Cardiac septum (tissue), 1 donor: ENCODE data around the gene CPB1. TPM values are rescaled to one million over a fixed set of nuclear protein-coding genes. Genes with fewer than 3 reads are reported as not detected.
"Not testable (repeated sequence)": the region's sequence is repeated elsewhere in the genome, so short reads cannot be mapped to it uniquely, and the experiment has no call there.

ENCODE experiments used
- DNase-seq: peaks from one replicate; pipeline ENCODE4 v3.0.0-alpha.2; 2020; ENCODE audit warnings: low spot score
- intact Hi-C: fragments of 100-400 bp; cut with DNase I; formaldehyde crosslinking; loops from one replicate; pipeline ENCODE4 v1.14.0; 2022
- long read RNA-seq: library from polyadenylated mRNA; unstranded; transcript quantifications from one replicate; pipeline ENCODE4 v2.0.0, GENCODE V29; 2021
- total RNA-seq: library from RNA; stranded (reverse); fragmentation: NEBNext Ultra II Directional; extraction: Animal tissue kit (Norgen Biotek cat#: 25700); gene quantifications from one replicate; pipeline ENCODE4 v1.2.1, GENCODE V29; 2021
- donor health status: DM: no; HTN: no; CAD: no.

Gene CPB1
- not detected for total RNA-seq
- long read RNA-seq, result 0 reads

DNA sequence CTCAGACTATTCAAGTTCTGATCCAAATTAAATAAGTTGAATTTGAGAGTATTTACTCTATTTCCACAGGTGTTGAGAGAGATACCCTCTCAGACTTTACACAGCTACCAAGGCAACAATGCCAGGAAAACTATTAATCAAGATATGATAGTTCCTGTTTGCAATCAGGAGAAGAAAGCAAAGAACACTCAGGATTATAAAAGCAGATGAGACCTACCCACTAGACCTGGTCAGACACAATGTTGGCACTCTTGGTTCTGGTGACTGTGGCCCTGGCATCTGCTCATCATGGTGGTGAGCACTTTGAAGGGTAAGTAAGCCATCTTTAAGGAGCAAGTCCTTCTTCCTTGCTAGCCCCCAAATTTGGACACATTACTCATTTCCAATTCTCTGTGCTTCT lies at the start of gene CPB1:
TSS of gene CPB1 (plus strand) at position 227 of the 400 bp plus-strand sequence. CDS start at position 240, 13 bp downstream.
- no peak for DNase-seq
- intact Hi-C loops, result no loop called here

DNA sequence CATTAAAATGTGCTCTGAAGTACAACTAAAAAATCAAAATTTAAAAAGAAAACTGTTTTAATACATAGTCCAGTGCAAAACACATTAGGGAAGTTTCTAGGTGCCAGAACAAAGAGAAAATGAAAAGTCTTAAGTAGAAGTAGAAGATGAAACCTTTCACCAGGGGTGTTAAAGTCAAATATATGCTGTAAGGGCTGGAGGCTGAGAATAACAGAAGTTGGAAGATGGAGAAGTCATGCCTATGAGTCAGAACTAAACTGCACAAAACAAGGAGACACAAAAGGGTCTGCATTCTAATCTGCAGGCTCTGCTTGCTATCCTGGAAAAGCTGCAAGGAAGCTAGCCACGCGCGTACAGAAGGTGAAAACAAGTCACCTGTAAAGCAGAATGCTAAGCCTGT lies 48.7 kb upstream of the CPB1 start:
- intact Hi-C loops, result no loop called here
- DNase-seq, result no peak

DNA sequence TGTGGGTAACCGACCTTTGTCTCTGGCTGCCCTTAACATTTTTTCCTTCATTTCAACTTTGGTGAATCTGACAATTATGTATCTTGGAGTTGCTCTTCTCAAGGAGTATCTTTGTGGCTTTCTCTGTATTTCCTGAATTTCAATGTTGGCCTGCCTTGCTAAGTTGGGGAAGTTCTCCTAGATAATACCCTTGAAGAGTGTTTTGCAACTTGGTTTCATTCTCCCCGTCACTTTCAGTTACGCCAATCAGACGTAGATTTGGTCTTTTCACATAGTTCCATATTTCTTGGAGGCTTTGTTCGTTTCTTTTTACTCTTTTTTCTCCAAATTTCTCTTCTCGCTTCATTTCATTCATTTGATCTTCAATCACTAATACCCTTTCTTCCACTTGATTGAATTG lies 42.6 kb upstream of the CPB1 start:
- DNase-seq, intact Hi-C loops: not testable (repeated sequence)

DNA sequence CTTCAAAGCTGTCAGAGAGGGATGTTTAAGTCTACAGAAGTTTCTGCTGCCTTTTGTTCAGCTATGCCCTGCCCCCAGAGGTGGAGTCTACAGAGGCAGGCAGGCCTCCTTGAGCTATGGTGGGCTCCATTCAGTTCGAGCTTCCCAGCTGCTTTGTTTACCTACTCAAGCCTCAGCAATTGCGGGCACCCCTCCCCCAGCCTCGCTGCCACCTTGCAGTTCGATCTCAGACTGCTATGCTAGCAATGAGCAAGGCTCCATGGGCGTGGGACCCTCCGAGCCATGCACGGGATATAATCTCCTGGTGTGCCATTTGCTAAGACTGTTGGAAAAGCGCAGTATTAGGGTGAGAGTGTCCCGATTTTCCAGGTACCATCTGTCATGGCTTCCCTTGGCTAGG lies 41.5 kb upstream of the CPB1 start:
- intact Hi-C loops, result not testable (repeated sequence)

DNA sequence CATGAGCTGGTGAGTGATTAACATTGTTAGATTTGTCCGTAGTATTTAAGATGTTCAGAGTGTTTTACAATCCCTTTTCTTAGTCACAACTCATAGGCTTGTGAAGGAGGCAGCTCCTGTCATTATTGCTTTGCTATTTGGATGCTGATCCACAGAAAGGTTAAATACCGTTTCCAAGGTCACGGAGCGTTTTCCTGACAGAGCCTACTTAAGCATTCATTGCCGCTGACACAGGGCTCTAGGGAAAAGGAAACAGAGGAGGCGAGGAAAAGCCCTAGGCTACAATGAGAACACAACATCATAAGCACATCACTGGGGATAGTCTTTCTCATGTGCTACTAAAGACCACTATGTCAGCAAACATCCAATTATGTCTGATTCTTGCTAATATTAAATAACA lies 38.5 kb upstream of the CPB1 start:
- intact Hi-C loops, result no loop called here
- no peak for DNase-seq

More for the DNA sequence above, 41.5 kb upstream of the CPB1 start:
- DNase-seq, result not testable (repeated sequence)

DNA sequence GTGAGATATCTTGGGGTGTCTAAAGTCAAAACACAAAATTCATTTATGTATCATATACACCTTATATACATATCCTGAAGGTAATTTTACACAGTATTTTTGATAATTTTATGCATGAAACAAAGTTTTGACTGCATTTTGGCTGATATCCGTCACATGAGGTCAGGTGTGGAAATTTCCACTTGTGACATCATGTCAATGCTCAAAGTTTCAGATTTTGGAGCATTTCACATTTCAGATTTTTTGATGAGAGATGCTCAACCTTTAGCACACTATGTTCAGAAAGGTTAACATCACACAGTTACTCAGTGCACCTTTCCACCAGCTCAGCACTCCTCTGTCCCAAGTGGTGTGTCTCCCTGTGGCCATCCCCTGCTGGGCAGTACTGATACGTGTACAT lies 37.7 kb upstream of the CPB1 start:
- intact Hi-C loops, result no loop called here
- no peak for DNase-seq

DNA sequence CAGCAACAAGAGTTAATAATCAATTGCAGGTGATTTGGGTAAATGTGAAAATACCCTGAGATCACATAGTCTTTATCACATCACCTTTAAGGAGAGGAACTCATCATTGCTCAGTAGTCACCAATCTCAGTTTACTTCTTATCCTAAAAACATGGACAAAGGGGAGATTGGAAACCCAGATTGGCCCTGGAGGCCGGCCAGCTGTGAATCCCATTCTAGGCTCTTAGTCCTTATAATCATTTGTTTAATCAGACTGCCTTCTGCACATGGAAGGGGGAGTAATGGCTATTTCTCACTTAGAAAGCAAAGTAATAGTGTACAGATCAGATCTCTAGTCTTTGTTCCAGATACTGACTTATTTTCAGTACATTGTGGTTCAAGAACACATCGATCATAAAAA lies 37.2 kb upstream of the CPB1 start:
- intact Hi-C loops, result no loop called here
- no peak for DNase-seq

DNA sequence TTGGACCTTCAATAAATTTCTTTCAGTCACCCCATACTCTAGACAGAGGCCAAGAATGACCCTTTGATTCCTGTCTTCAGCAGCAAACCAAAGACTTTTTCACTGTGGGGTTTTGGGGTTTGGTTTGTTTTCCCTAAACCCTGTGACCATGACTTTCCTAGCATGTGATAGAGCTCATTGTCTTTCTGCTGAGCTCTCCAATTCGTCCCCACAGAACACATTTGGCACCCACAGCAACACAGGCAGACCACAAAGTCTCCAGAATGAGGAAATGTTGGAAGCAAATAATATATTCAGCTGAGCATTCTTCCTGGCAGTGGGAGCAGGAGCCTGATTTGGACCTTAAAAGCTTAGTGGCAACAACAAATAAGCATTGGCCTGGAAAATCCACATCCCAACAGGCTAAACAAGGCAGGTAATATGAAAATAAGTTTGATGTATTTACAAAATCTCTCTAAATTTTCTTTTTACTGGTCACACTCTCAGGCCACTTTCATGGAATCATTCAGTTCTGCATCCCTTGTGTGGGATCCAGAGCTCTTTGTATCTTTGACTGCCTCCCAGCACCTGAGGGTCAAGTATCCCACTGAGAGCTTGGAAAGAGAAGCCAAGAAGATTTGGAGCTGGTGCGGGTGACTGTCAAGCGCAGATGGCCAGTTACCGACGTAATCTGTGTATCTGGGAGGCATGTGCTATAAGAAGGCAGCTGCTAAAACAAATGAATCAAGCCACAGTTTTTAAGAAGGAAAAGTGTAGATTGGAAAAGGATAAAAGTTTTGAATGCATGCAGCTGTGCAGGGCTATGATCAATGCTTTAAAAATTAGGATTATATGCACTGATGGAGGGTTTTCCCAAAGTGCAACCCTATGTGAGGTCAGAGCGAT lies 36.5 kb upstream of the CPB1 start:
- intact Hi-C loops, result no loop called here
- no peak for DNase-seq

DNA sequence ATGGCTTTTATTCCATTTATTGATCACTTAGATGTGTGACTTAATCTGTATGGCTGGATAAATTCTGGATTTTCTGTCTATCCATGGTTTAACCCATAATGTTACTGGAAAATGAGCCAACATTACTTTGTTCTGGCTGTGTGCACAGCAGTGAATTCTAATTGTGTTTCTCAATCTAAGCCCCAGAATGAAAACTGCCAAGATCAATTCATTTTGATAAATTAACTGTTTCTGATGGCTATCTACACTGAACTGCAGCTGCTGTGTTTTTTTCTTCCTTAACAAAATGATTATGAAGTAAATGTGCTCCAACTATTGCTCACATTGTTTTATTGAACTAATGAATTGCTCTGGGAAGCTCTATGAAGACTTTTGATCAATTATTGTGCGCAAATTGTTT lies 35.7 kb upstream of the CPB1 start:
- no peak for DNase-seq
- intact Hi-C loops, result no loop called here

DNA sequence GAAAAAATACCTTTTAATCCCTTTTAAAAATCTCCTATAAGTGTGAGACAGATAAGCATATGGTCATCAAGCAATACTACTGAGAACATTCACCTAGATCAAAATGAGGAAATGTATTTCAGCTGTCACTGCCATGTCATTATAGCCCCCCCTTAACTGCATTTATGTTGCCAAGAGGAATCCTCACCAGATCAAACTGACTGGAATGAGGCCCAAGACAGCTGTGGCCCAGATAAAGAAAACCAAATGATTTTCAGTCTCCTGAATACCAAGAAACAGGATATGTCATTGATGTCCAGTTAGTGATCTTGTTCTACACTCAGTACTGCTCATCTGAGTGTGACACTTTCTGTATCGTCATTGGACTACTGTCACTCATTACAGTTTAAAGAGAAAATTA lies 35.1 kb upstream of the CPB1 start:
- DNase-seq, result no peak
- intact Hi-C loops, result no loop called here

DNA sequence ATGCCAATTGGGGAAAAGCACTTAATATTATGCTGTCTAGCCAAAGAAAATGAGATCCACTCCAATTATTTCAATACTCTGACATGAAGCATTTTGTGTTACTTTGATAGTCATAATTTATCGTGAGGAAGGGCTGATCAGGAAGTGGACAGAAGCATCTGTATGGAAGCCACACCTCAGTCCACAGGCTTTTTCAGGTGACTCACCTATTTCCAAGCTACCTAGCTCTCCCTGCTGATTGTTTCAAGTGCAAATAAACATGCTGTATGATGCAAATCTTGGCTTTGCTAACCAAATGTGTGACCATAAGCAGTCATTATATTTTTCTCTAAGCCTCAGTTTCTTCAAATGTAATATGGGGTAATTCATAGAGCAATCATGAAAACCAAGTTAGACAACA lies 30.8 kb upstream of the CPB1 start:
- no peak for DNase-seq
- intact Hi-C loops, result no loop called here

DNA sequence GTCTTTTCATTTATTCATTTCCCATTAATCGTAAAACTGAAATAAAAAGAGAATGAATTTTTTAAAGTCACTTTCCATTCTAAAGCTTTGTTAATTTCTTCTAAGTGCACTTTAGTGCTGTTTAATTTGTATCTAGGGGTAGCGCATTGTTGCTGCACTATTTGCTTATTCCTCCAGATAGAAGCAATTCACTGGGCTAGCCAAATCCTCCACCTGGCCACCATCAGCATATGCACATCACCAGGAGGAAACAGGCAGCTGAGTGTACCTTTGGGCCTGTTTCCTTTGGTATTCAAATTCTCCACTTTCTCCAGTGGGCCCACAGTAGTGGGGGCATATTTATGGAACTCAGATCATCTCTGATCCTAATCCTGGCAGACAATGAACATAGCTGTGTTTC lies 29.8 kb upstream of the CPB1 start:
- no peak for DNase-seq
- intact Hi-C loops, result no loop called here

DNA sequence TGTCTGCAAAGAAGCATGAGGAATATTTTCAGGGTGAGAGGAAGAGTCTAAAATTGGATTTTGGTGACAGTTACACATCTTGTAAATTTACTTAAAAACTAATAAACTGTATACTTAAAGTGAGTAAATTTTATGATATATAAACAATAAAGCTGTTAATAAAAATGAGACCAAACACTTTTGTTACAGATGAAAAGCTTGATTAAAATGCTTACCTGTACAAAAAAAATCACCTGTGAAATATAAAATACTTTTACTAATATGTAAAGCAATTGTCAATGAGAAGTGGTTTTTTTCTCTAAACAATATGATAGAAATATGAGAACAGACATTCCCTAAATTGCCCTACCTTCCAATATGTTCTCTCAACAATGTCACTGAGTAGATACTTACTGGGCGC lies 27.2 kb upstream of the CPB1 start:
- no peak for DNase-seq
- intact Hi-C loops, result no loop called here

DNA sequence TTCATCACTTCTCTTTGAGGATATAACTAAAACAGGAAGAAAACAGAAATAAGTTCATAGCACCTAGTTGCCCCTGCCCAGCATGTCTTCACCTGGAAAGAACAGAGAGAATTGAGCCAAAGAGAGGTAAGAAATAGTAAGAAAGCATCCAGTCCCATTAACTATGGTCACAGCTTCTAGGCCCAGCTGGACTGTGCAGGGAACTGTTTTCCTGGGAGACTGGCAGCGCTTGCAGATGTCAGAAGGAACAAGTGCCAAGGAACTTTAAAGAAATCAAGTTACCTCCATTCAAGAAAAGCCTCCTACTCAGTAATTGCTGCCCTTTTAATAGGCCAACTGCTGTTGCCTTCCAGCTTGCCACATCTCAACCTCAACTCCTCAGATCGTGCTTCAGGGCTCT lies 17.8 kb upstream of the CPB1 start:
- no peak for DNase-seq
- intact Hi-C loops, result no loop called here

DNA sequence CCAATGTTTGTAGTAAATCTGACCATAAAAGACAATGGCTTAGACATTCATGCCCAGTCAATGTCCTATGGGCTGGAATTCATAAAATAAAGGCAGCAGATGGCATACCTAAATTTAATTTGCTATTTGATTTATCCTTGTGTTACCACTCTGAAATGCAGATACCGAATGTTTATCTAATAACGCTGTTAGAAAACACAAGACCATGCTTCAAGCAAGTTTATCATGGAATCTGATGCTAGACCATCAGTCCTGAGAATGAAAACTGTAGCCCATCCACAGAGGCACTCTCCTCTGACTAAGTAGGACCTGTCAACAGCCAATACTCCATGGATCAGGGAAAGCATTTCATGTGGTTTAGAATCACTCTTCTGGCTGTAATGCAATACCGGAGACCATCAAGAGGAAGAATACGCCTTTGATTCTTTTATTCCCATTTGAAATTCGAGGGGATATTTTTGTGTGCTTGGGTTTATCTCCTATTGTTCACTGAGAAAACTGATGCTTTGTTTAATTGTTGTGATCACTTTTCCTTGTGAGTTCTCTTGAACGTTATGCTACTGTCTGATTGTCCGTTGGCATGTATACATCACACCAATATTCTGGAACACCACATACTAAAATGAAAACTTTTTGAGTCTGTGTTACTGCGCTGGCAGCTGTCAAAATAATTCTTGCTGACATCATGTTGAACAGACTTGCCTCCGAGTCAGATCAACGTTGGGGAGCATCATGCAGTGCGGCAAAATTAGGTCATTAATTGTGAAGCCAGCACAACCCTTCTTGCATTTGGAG lies 12.1 kb upstream of the CPB1 start:
- DNase-seq, result no peak
- intact Hi-C loops, result no loop called here

DNA sequence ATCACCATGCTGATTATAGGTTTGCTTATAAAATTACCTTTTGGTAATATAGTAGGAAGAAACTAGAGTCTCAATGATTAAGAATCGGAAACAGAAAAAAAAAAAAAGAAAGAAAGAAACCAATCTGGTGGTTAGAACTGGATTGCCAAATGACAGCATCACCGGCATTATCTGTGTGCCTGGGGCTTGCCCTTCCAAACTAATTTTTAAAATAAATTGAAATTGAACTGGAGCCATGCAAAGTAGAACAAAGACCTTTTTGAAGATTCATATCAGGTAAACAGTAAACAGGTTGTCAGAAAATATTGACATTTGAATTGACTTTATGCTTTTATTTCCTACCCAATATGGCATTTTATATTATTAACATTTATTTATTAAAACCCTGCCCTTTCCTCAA lies 11.2 kb upstream of the CPB1 start:
- intact Hi-C loops, result no loop called here

DNA sequence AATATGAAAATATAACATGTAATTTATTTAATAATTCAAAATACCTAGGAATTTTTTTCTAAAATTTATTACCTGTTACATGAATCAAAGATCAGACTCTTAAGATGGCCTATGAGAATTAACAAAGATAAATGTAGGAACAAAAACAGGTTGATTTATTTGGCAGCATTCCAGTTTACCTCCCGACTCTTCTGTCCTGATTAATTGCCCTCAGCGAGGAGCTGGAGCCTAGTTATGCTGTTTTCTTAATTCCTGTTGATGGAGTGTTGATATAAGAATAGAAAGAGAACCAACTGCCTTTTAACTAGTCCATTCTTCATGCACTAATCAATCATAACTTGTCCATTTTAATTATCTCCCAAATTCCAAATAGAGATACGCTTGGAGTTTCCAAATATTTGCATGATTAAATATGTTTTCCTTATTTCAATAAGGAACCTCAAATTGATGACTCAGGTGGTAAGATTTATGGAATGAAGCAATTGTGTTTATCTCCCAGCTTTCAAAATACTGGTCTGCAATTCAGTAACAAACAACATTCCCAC lies 10.6 kb upstream of the CPB1 start:
- no peak for DNase-seq
- intact Hi-C loops, result no loop called here

More for the DNA sequence above, 11.2 kb upstream of the CPB1 start:
- no peak for DNase-seq

DNA sequence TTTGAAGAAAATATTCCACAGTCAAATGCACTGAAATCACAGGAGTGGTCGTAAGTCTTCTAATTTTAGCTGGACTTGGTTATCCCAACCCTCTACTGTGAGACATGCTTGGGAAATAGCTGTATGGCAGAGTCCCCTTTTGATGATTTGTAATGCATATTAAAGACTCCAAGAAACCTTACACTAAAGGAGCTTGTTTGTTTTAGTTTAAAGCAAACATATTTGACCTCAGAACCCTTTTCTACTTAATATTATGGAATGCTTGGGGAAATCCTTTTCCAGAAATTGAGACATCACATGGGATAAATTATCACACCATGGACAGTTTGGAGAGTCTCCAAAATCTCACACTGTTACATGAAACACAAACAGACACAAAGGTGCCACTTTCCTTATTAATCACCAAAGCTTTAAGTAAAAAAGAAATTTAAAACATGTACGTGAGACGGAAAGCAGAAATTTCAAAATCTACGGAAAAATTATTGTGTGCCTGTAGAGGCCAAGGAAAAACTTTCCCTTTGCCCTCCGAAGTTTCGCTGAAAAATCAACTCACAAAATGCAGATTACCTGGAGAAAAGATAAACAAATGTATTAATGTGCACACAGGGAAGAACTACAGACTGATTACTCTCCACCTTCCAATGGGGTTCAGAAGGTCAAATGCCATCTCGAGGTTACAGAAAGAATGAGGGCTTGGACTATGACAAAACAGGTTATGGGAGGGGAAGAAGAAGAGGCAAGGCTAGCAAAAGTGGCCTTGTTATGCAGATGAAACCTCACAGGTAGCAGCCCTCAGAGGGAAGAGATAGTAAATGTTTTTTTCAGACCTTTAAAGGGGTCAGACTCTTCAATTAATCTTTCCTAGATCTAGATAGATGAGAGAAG lies 7.0 kb upstream of the CPB1 start:
- intact Hi-C loops, result no loop called here
- no peak for DNase-seq

DNA sequence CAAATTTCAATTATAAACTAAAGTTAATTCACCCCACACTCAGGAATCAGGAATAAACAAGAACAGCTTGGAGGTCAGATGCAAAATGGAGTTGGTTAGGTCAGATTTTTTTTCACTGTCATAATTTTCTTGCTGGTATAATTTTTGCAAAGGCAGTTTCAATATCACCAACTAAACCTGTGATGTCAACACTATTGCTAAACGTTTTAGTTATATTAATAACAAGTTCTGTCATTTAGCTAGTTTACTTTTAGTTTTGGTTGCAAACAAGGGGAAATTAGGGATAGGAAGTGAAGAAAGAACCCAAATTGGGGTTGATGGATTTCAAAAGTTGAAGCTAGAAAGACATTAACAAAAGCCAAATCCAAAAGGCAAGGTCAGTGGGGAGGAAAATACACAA lies 4.6 kb upstream of the CPB1 start:
- intact Hi-C loops, result no loop called here
- DNase-seq, result no peak

DNA sequence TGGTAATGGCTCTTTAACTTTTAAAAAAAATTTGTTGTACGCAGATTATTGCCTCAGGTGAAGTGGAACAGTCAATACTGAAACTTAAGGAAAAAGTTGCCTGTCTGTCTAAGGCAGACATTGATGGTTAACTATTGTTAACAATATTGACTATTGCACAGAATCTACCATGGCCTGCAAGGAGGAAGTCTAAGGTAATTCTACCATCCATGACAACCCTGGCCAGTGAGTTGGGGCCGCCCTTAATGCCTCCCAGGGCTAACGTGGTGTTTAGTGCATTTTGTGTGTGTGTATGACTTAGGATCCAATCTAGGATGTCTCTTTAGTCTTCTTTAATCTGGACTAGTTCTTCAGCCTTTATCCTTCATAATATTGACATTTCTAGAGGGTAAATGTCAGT lies 2.1 kb upstream of the CPB1 start:
- intact Hi-C loops, result no loop called here

More for the DNA sequence above, 2.1 kb upstream of the CPB1 start:
- DNase-seq, result no peak
